Measurements from ENCODE around the gene CCKAR.
A peak's percentile ranks its signal among the peaks of the same experiment; 100 is the strongest.

Gene CCKAR

DNA sequence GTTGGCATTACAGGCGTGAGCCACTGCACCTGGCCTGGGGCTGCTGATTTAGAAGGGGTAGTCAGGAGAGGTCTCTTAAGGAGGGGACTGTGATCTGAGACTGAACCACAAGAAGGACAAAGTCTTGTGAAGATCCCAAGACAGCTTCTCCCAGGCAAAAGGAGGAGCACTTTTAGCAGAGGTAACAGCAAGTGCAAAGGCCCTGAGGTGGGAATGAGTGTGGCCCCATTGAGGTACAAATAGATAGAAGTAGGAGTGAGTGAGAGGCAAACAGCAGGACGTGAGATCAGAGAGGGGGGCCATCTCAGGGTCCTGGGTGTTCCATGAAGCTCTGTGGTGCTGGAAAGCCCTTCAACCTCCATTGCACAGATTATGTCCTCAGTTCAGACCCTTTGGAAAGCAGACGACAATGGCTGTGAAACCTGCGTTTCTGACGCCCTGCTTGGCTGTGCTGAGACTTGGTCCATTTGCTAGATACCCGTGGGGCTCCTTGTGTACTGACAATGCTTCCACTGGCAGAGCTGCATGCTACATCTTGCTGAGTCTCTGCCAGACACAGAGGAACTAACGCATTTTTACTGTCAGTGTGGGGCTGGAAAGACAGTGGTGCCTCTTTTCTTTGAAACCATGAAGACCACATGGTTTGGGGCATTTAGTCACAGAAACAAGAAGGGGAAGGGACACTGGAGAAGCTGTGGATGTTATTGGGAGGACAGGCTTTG is 1.3 kb upstream of the CCKAR start:
- no peak overlapping the region for H3K4me3 ChIP-seq (replicated peaks; ENCODE audit: low read depth, low read length)
- TF ChIP-seq, protein P1, sequence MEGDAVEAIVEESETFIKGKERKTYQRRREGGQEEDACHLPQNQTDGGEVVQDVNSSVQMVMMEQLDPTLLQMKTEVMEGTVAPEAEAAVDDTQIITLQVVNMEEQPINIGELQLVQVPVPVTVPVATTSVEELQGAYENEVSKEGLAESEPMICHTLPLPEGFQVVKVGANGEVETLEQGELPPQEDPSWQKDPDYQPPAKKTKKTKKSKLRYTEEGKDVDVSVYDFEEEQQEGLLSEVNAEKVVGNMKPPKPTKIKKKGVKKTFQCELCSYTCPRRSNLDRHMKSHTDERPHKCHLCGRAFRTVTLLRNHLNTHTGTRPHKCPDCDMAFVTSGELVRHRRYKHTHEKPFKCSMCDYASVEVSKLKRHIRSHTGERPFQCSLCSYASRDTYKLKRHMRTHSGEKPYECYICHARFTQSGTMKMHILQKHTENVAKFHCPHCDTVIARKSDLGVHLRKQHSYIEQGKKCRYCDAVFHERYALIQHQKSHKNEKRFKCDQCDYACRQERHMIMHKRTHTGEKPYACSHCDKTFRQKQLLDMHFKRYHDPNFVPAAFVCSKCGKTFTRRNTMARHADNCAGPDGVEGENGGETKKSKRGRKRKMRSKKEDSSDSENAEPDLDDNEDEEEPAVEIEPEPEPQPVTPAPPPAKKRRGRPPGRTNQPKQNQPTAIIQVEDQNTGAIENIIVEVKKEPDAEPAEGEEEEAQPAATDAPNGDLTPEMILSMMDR (IDR thresholded peaks at IDR 0.05; ENCODE audit: low read length, missing control alignments) = no peak
- no peak for DNase-seq (ENCODE audit: low read depth)

DNA sequence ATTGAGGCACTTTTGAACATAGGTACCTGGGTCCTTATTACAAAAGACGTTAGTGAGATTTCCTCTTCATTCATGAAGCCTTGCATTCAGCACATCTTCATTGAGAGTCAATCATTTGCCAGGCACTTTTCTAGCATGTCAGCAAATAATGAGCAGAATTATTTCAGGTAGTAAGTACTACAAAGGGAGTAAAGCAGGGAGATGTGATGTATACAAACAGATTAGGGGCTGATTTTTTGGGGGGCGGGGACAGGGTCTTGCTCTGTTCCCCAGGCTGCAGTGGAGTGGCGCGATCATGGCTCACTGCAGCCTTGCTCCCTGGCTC is 638 bp upstream of the CCKAR start:
- DNase-seq (ENCODE audit: low read depth) = no peak
- H3K4me3 ChIP-seq (replicated peaks; ENCODE audit: low read depth, low read length) = no peak overlapping the region
- TF ChIP-seq, protein P1 (IDR thresholded peaks at IDR 0.05; ENCODE audit: low read length, missing control alignments) = no peak

DNA sequence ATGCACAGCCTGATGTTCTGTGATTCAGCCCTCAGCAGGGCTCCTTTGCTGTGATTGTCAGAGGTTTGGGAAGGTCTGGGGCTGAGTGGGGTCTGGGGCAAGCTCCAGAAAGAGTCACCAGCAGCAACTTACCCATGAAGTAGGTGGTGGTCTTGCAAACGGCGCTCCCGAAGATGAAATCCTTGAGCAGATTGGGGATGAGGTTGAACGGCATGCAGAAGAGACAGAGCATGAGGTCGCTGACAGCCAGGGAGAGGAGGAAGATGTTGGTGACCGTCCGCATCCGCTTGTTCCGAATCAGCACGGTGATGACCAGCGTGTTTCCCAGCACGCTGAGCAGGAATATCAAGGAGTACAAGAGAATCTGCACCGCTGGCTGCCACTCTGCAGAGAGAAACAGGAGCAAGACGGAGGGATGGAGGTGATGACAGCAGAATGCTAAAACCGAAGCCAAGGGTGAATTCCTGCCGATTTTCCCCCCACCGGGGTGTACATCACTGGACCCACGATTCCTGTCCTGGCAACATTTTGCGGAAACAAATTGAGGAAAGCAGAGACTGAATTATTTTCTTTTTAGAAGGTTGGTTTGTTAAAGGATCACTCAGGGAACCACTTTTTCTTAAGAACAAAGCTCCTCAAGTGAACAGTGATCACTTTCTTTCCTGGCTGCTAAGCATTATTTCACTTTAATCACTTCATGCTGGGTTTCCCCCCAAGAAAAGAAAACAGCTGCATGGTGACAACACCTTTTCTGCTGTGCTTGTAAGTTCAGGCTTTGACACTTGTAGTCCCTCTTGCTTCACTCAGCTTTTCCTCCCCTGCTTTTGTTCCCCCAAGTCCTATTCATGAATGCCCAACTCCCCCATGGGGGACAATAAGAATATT is 941 bp downstream of the CCKAR start:
- H3K4me3 ChIP-seq (replicated peaks; ENCODE audit: low read depth, low read length) = peak overlapping the region; percentile 25
- no peak for DNase-seq (ENCODE audit: low read depth)
- TF ChIP-seq, protein P1 (IDR thresholded peaks at IDR 0.05; ENCODE audit: low read length, missing control alignments) = no peak

DNA sequence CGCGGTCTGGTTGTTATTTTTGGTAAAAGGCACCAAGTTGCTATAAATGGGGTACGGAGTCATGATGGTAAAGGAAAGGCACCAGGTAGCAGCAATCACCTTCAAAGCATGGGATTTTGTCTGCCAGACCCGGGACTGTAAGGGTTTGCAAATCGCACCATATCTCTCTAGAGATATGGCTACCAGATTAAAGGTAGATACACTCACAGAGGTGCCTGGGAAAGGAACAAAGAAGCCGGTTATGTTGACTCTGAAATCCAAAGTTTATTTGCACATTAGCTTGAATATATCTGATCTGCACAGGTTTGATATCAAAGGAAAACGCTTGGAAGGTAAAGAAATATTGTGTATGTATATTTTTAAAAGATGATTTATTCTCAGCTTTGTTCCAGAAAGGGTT is 4.6 kb downstream of the CCKAR start:
- no peak overlapping the region for H3K4me3 ChIP-seq (replicated peaks; ENCODE audit: low read depth, low read length)
- TF ChIP-seq, protein P1 (IDR thresholded peaks at IDR 0.05; ENCODE audit: low read length, missing control alignments) = no peak
- no peak for DNase-seq (ENCODE audit: low read depth)

DNA sequence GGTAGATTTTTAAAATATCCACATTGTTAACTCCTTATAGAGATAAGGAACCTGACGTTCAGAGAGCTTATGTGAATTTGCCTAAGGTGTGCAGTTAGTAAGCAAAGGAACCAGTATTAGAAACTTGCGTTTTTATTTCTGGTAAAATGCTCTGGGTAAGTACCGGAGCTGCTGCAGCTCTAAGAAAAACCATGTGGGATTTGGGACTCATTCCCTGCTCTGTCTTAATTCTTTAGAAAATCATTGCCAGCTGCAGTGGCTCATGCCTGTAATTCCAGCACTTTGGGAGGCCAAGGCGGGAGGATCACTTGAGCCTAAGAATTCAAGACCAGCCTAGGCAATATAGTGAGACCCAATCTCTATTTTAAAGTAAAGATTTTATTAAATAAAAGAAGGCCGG is 5.8 kb downstream of the CCKAR start:
- no peak for DNase-seq (ENCODE audit: low read depth)
- TF ChIP-seq, protein P1 (IDR thresholded peaks at IDR 0.05; ENCODE audit: low read length, missing control alignments) = no peak
- no peak overlapping the region for H3K4me3 ChIP-seq (replicated peaks; ENCODE audit: low read depth, low read length)

DNA sequence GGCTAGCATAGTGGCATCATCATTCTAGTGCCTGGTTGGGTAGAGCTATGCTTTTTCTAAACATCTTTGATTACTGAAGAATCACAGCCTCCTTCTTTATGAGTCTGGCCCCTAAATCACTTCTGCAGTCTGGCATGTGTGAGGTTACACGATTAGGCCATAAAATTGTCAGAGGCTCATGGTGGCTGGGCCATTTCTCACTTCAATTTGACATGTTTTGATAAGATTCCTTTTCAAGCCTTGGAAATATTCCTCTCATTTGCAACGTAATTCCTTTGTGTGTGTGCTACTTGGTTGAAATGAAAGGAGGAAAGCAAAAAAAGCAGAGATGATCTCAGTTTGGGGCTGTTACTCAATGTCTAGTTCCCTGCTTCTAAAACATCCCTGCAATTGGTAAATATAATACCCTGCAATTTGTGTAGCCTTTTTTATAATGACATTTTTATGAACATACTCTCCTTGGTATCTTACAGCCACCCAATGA is 6.2 kb downstream of the CCKAR start:
- no peak for DNase-seq (ENCODE audit: low read depth)
- TF ChIP-seq, protein P1 (IDR thresholded peaks at IDR 0.05; ENCODE audit: low read length, missing control alignments) = no peak
- H3K4me3 ChIP-seq (replicated peaks; ENCODE audit: low read depth, low read length) = no peak overlapping the region
